HepG2 (cell line): ENCODE measurements around the gene RESP18. TPM values are rescaled to one million over a fixed set of nuclear protein-coding genes. Genes with fewer than 3 reads are reported as not detected.

Source experiments
- ATAD3A ChIP-seq: sonication (generic); formaldehyde crosslinking; IDR thresholded peaks from 2 replicates; pipeline ENCODE4 v1.4.0; 2020; ENCODE audit warnings: missing genetic modification reagents
- ATF1 ChIP-seq: IDR thresholded peaks from 2 replicates; pipeline ENCODE4 v1.6.1; 2016; ENCODE audit warnings: mild to moderate bottlenecking, control low read depth
- CC2D1A ChIP-seq: sonication (generic); formaldehyde crosslinking; IDR thresholded peaks from 2 replicates; pipeline ENCODE4 v1.8.1; 2023; ENCODE audit warnings: mild to moderate bottlenecking, missing genetic modification reagents
- CCAR2 ChIP-seq: fragments of 200-400 bp; formaldehyde crosslinking; optimal IDR thresholded peaks from 2 replicates; pipeline ENCODE3; 2018; ENCODE audit warnings: low read depth, mild to moderate bottlenecking, low read length, moderate library complexity
- CHD2 ChIP-seq: IDR thresholded peaks from 2 replicates; pipeline ENCODE4 v1.6.1; 2011; ENCODE audit warnings: low read depth, low read length, improper control_type of control experiment
- ELK4 ChIP-seq: sonication (generic); formaldehyde crosslinking; IDR thresholded peaks from 2 replicates; pipeline ENCODE4 v1.9.0; 2021; ENCODE audit warnings: missing genetic modification reagents, borderline replicate concordance
- EP300 ChIP-seq, 3 experiments: sonication (generic) in 1 of 3; formaldehyde crosslinking in 1 of 3; IDR thresholded peaks; 2 replicates each; pipeline versions ENCODE4 v1.5.1 to v1.6.1; 2011 to 2020; ENCODE audit warnings: low read depth in 2 of 3, low read length in 2 of 3, borderline replicate concordance in 1 of 3, improper control_type of control experiment in 1 of 3, mild to moderate bottlenecking in 1 of 3, missing genetic modification reagents in 1 of 3, moderate library complexity in 1 of 3
- ETV6 ChIP-seq: sonication (generic); formaldehyde crosslinking; conservative IDR thresholded peaks from 2 replicates; pipeline ENCODE4 v1.4.0; 2020; ENCODE audit warnings: missing genetic modification reagents
- KLF12 ChIP-seq: sonication (generic); formaldehyde crosslinking; IDR thresholded peaks from 2 replicates; pipeline ENCODE4 v1.4.0; 2020; ENCODE audit warnings: missing genetic modification reagents, borderline replicate concordance
- KLF13 ChIP-seq: sonication (generic); formaldehyde crosslinking; IDR thresholded peaks from 2 replicates; pipeline ENCODE4 v1.4.0; 2020; ENCODE audit warnings: mild to moderate bottlenecking, missing genetic modification reagents
- MAFG ChIP-seq: sonication (generic); formaldehyde crosslinking; IDR thresholded peaks from 2 replicates; pipeline ENCODE4 v1.5.1; 2020; ENCODE audit warnings: mild to moderate bottlenecking, missing genetic modification reagents
- MXI1 ChIP-seq: IDR thresholded peaks from 3 replicates; pipeline ENCODE4 v1.6.1; 2012; ENCODE audit warnings: low read depth, low read length, inconsistent platforms, borderline replicate concordance
- NR2F6 ChIP-seq, 2 experiments: IDR thresholded peaks; 2 replicates each; pipeline ENCODE4 v1.6.1; 2016; ENCODE audit warnings: antibody characterized with exemption in 1 of 2, mild to moderate bottlenecking in 1 of 2
- NR3C1 ChIP-seq: sonication (generic); formaldehyde crosslinking; IDR thresholded peaks from 2 replicates; pipeline ENCODE4 v1.4.0; 2020; ENCODE audit warnings: missing genetic modification reagents
- SALL1 ChIP-seq: sonication (generic); formaldehyde crosslinking; IDR thresholded peaks from 2 replicates; pipeline ENCODE4 v1.8.0; 2022; ENCODE audit warnings: mild to moderate bottlenecking, missing genetic modification reagents
- SIX4 ChIP-seq: sonication (generic); formaldehyde crosslinking; IDR thresholded peaks from 2 replicates; pipeline ENCODE4 v1.4.0; 2020; ENCODE audit warnings: missing genetic modification reagents
- STAG1 ChIP-seq: sonication (generic); formaldehyde crosslinking; IDR thresholded peaks from 2 replicates; pipeline ENCODE4 v1.4.0; 2020; ENCODE audit warnings: missing genetic modification reagents
- TBP ChIP-seq: sonication (generic); formaldehyde crosslinking; IDR thresholded peaks from 2 replicates; pipeline ENCODE4 v1.5.0; 2020; ENCODE audit warnings: missing genetic modification reagents
- TCF7L2 ChIP-seq: IDR thresholded peaks from 2 replicates; pipeline ENCODE4 v1.6.1; 2011; ENCODE audit warnings: mild to moderate bottlenecking, low read depth, low read length, moderate library complexity
- TOE1 ChIP-seq: sonication (generic); formaldehyde crosslinking; IDR thresholded peaks from 2 replicates; pipeline ENCODE4 v1.4.0; 2020; ENCODE audit warnings: mild to moderate bottlenecking, missing genetic modification reagents
- ZNF12 ChIP-seq: sonication (generic); formaldehyde crosslinking; IDR thresholded peaks from 2 replicates; pipeline ENCODE4 v1.5.0; 2020; ENCODE audit warnings: missing genetic modification reagents
- ZNF234 ChIP-seq: sonication (generic); formaldehyde crosslinking; conservative IDR thresholded peaks from 2 replicates; pipeline ENCODE4 v1.5.1; 2020; ENCODE audit warnings: mild to moderate bottlenecking, missing genetic modification reagents
- ZNF724P ChIP-seq: sonication (generic); formaldehyde crosslinking; IDR thresholded peaks from 2 replicates; pipeline ENCODE4 v1.8.0; 2022; ENCODE audit warnings: missing genetic modification reagents, borderline replicate concordance
- ZNF83 ChIP-seq: sonication (generic); formaldehyde crosslinking; IDR thresholded peaks from 2 replicates; pipeline ENCODE4 v1.4.0; 2020; ENCODE audit warnings: missing genetic modification reagents, mild to moderate bottlenecking, borderline replicate concordance
- polyA plus RNA-seq, 8 experiments: library from polyadenylated mRNA; depleted of rRNA in 3 of 8; stranded (reverse) in 7 of 8; unstranded in 1 of 8; fragments of >200 nt; fragmentation: Illumina TruSeq in 4 of 8; extraction: Trizol in 4 of 8; gene quantifications; 2 replicates each; pipeline versions ENCODE4 v1.2.1 to v1.2.3, GENCODE V29; 2011 to 2016; ENCODE audit warnings: low read depth in 4 of 8, missing spikeins in 1 of 8, mixed read lengths in 1 of 8; ENCODE audit not compliant: insufficient read depth in 1 of 8
- total RNA-seq, 5 experiments: library from RNA; depleted of rRNA; stranded (reverse); fragments of >200 nt; fragmentation: Illumina TruSeq; extraction: Trizol; gene quantifications; 2 replicates each; pipeline ENCODE4 v1.2.3, GENCODE V29; 2016; ENCODE audit warnings: low read depth in 1 of 5
- TF ChIP-seq, protein P1 (sequence below): sonication (generic); formaldehyde crosslinking; IDR thresholded peaks from 2 replicates; pipeline ENCODE4 v1.5.0; 2020; ENCODE audit warnings: mild to moderate bottlenecking, low read depth, missing genetic modification reagents, borderline replicate concordance
- TF ChIP-seq, protein P2 (sequence below): sonication (generic); formaldehyde crosslinking; IDR thresholded peaks from 2 replicates; pipeline ENCODE4 v1.8.0; 2022; ENCODE audit warnings: low read depth, missing genetic modification reagents
- TF ChIP-seq, protein P3 (sequence below): sonication (generic); formaldehyde crosslinking; IDR thresholded peaks from 2 replicates; pipeline ENCODE4 v1.5.0; 2020; ENCODE audit warnings: mild to moderate bottlenecking, missing genetic modification reagents

The RESP18 gene
- total and polyA plus RNA-seq, 2 of the 13 experiments (the other 11 are each of a cell fraction or from before 2014, with no cell fraction given) = not detected

- TF ChIP-seq CHD2 = no peak
- no peak for TF ChIP-seq KLF12 (CRISPR knock-in tag)
- no peak for TF ChIP-seq MXI1
- peak; percentile 18; the same call in 1 of the 2 replicates for TF ChIP-seq NR2F6 (IDR thresholded peaks at IDR 0.05)
- peak; percentile 10; the same call in 1 of the 2 replicates for TF ChIP-seq NR2F6 (CRISPR knock-in tag; IDR thresholded peaks at IDR 0.05)
- no peak for TF ChIP-seq TBP
- no peak for TF ChIP-seq MAFG (CRISPR knock-in tag)
- TF ChIP-seq ETV6 (CRISPR knock-in tag) = no peak
- TF ChIP-seq, protein P1, sequence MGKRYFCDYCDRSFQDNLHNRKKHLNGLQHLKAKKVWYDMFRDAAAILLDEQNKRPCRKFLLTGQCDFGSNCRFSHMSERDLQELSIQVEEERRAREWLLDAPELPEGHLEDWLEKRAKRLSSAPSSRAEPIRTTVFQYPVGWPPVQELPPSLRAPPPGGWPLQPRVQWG (CRISPR knock-in tag) = no peak
- TF ChIP-seq CCAR2 = no peak
- peak; percentile 72 for TF ChIP-seq SALL1
- TF ChIP-seq ELK4 (CRISPR knock-in tag) = no peak
- no peak for TF ChIP-seq ZNF234 (CRISPR knock-in tag)
- no peak for TF ChIP-seq ATAD3A (CRISPR knock-in tag)
- TF ChIP-seq CC2D1A (CRISPR knock-in tag) = no peak
- TF ChIP-seq STAG1 (CRISPR knock-in tag) = peak; percentile 91
- TF ChIP-seq ZNF724P (CRISPR knock-in tag) = 0 out of 2 replicates have a peak, but pooled peaks have one; percentile 52
- TF ChIP-seq, protein P2, sequence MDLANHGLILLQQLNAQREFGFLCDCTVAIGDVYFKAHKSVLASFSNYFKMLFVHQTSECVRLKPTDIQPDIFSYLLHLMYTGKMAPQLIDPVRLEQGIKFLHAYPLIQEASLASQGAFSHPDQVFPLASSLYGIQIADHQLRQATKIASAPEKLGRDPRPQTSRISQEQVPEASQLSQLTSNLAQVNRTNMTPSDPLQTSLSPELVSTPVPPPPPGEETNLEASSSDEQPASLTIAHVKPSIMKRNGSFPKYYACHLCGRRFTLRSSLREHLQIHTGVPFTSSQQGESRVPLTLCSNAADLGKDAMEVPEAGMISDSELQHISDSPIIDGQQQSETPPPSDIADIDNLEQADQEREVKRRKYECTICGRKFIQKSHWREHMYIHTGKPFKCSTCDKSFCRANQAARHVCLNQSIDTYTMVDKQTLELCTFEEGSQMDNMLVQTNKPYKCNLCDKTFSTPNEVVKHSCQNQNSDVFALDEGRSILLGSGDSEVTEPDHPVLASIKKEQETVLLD = no peak
- TF ChIP-seq, protein P3, sequence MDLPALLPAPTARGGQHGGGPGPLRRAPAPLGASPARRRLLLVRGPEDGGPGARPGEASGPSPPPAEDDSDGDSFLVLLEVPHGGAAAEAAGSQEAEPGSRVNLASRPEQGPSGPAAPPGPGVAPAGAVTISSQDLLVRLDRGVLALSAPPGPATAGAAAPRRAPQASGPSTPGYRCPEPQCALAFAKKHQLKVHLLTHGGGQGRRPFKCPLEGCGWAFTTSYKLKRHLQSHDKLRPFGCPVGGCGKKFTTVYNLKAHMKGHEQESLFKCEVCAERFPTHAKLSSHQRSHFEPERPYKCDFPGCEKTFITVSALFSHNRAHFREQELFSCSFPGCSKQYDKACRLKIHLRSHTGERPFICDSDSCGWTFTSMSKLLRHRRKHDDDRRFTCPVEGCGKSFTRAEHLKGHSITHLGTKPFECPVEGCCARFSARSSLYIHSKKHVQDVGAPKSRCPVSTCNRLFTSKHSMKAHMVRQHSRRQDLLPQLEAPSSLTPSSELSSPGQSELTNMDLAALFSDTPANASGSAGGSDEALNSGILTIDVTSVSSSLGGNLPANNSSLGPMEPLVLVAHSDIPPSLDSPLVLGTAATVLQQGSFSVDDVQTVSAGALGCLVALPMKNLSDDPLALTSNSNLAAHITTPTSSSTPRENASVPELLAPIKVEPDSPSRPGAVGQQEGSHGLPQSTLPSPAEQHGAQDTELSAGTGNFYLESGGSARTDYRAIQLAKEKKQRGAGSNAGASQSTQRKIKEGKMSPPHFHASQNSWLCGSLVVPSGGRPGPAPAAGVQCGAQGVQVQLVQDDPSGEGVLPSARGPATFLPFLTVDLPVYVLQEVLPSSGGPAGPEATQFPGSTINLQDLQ (CRISPR knock-in tag) = no peak; the same call in 1 of the 2 replicates
- TF ChIP-seq NR3C1 (CRISPR knock-in tag) = no peak
- no peak for TF ChIP-seq SIX4 (CRISPR knock-in tag)
- no peak for TF ChIP-seq EP300 (IDR thresholded peaks at IDR 0.05; ENCODE audit: low read depth in 2 of 2, low read length in 2 of 2)
- TF ChIP-seq EP300 (CRISPR knock-in tag; IDR thresholded peaks at IDR 0.05; ENCODE audit: borderline replicate concordance) = no peak
- no peak for TF ChIP-seq ZNF83 (CRISPR knock-in tag)
- TF ChIP-seq TOE1 (CRISPR knock-in tag) = no peak
- TF ChIP-seq TCF7L2 = no peak
- TF ChIP-seq KLF13 (CRISPR knock-in tag) = no peak
- no peak for TF ChIP-seq ATF1 (CRISPR knock-in tag)
- TF ChIP-seq ZNF12 = no peak
Observed at GRCh38 chr2:219298759-219299371, 33.7 kb downstream of the RESP18 start (continued).
